GM23248 (cell line): Measurements from ENCODE around the gene SLC44A5. TPM values are rescaled to one million over a fixed set of nuclear protein-coding genes. Genes with fewer than 3 reads are reported as not detected.

ENCODE experiments used
- DNase-seq: peaks from one replicate; pipeline ENCODE4 v3.0.0-alpha.2; 2015
- H2AFZ ChIP-seq: fragments of 200-600 bp; sonication (generic); 2 replicates; pipeline ENCODE4 v1.6.1; 2016; ENCODE audit warnings: antibody characterized with exemption
- H3F3A ChIP-seq: fragments of 200-600 bp; sonication (generic); 2 replicates; pipeline ENCODE4 v1.6.1; 2016; ENCODE audit warnings: mild to moderate bottlenecking, antibody characterized with exemption, mixed run types; ENCODE audit not compliant: insufficient read depth
- H3K27ac ChIP-seq: fragments of 200-600 bp; sonication (generic); 2 replicates; pipeline ENCODE4 v1.5.1; 2016; ENCODE audit warnings: mild to moderate bottlenecking
- H3K27me3 ChIP-seq: fragments of 200-600 bp; sonication (generic); replicated peaks from 2 replicates; pipeline ENCODE4 v1.6.1; 2016; ENCODE audit warnings: mild to moderate bottlenecking; ENCODE audit not compliant: insufficient read depth
- H3K36me3 ChIP-seq: fragments of 200-600 bp; sonication (generic); 2 replicates; pipeline ENCODE4 v1.6.1; 2016; ENCODE audit warnings: low read depth, mild to moderate bottlenecking
- H3K4me1 ChIP-seq: fragments of 200-600 bp; sonication (generic); 2 replicates; pipeline ENCODE4 v1.6.1; 2016; ENCODE audit warnings: mild to moderate bottlenecking; ENCODE audit not compliant: insufficient read depth
- H3K4me2 ChIP-seq: fragments of 200-600 bp; sonication (generic); one replicate; pipeline ENCODE4 v1.6.1; 2016; ENCODE audit warnings: mild to moderate bottlenecking; ENCODE audit not compliant: unreplicated experiment
- H3K4me3 ChIP-seq: fragments of 200-600 bp; sonication (generic); 2 replicates; pipeline ENCODE4 v1.5.1; 2016; ENCODE audit warnings: mild to moderate bottlenecking
- H3K79me2 ChIP-seq: fragments of 200-600 bp; sonication (generic); 2 replicates; pipeline ENCODE4 v1.6.1; 2016; ENCODE audit warnings: mild to moderate bottlenecking; ENCODE audit not compliant: insufficient read depth
- H3K9ac ChIP-seq: fragments of 200-600 bp; sonication (generic); 2 replicates; pipeline ENCODE4 v1.6.1; 2016; ENCODE audit warnings: mild to moderate bottlenecking
- H3K9me2 ChIP-seq: fragments of 200-600 bp; sonication (generic); 2 replicates; pipeline ENCODE4 v1.6.1; 2016; ENCODE audit warnings: mixed run types, mild to moderate bottlenecking, moderate library complexity; ENCODE audit not compliant: insufficient read depth
- H3K9me3 ChIP-seq: fragments of 200-600 bp; sonication (generic); one replicate; pipeline ENCODE4 v1.6.1; 2017; ENCODE audit warnings: low read depth
- H4K20me1 ChIP-seq: fragments of 200-600 bp; sonication (generic); 2 replicates; pipeline ENCODE4 v1.6.0; 2016; ENCODE audit not compliant: insufficient read depth
- EZH2 ChIP-seq: fragments of 200-600 bp; sonication (generic); IDR thresholded peaks from 2 replicates; pipeline ENCODE4 v1.6.1; 2018; ENCODE audit warnings: antibody characterized with exemption, mild to moderate bottlenecking; ENCODE audit not compliant: insufficient read depth, poor library complexity, severe bottlenecking
- EZH2phosphoT487 ChIP-seq: fragments of 200-600 bp; sonication (generic); IDR thresholded peaks from 2 replicates; pipeline ENCODE4 v1.6.1; 2018; ENCODE audit warnings: antibody characterized with exemption, moderate library complexity, mild to moderate bottlenecking, low read depth; ENCODE audit not compliant: insufficient read depth
- WGBS, 2 experiments: methylation state at CpG; one replicate each; pipeline ENCODE4 v1.1.6; 2015 to 2017; ENCODE audit warnings: low lambda C conversion rate in 2 of 2, low coverage in 1 of 2; ENCODE audit errors: missing lambda C conversion rate in 2 of 2; 5-methylcytosine and 5-hydroxymethylcytosine counted together
- in situ Hi-C: fragments of 300-500 bp; cut with MboI; formaldehyde crosslinking; loops from 2 replicates; pipeline ENCODE4 v1.15.0; 2020
- polyA plus RNA-seq: library from polyadenylated mRNA; unstranded; fragments of >200 nt; fragmentation: Nextera tagmentation; extraction: Ambion mirVana; gene quantifications from 2 replicates; pipeline ENCODE4 v1.2.1, GENCODE V29; 2016
- total RNA-seq: library from RNA; depleted of rRNA; stranded (reverse); fragments of >200 nt; shearing (Covaris generic); gene quantifications from 2 replicates; pipeline ENCODE4 v1.2.3, GENCODE V29; 2014

The SLC44A5 gene
- total and polyA plus RNA-seq, 2 experiments from 2014 or later, result not detected

- H3K4me3 ChIP-seq, result no peak overlapping the region
- no peaks in the 10 kb centered on the region for H3K9me3 ChIP-seq
- H3K36me3 ChIP-seq, result no peaks in the 10 kb centered on the region
- H3K27ac ChIP-seq, result no peak overlapping the region
- no peak overlapping the region for H3K4me2 ChIP-seq
- H3F3A ChIP-seq, result no peaks in the 10 kb centered on the region
- TF ChIP-seq EZH2phosphoT487 (no peak), EZH2 (no peak)
- 13 to 20% methylated on average over 2 of the region's 2 CpGs for WGBS, 2 experiments
- peak; percentile 8 for DNase-seq
- no peak overlapping the region for H2AFZ ChIP-seq
- H4K20me1 ChIP-seq, result no peaks in the 10 kb centered on the region
- in situ Hi-C loops, result no loop called here
- no peaks in the 10 kb centered on the region for H3K9me2 ChIP-seq
- no peaks in the 10 kb centered on the region for H3K79me2 ChIP-seq
- no peaks in the 10 kb centered on the region for H3K27me3 ChIP-seq
- no peak overlapping the region for H3K9ac ChIP-seq
- no peaks in the 10 kb centered on the region for H3K4me1 ChIP-seq
Measured at GRCh38 chr1:75174031-75174760, 436.7 kb downstream of the SLC44A5 start.

- Histone ChIP-seq H3K4me3 (no peak overlapping the region), H3K27me3 (no peaks in the 10 kb centered on the region), H2AFZ (no peak overlapping the region), H3K79me2 (no peaks in the 10 kb centered on the region), H3K9me2 (no peaks in the 10 kb centered on the region), H3K4me1 (no peaks in the 10 kb centered on the region), H3F3A (no peaks in the 10 kb centered on the region), H3K9ac (no peak overlapping the region), H3K4me2 (no peak overlapping the region), H3K9me3 (no peaks in the 10 kb centered on the region), H3K36me3 (no peaks in the 10 kb centered on the region), H4K20me1 (no peaks in the 10 kb centered on the region), H3K27ac (no peak overlapping the region)
- in situ Hi-C loops, result no loop called here
- peak; percentile 7 for DNase-seq
- TF ChIP-seq EZH2phosphoT487, result no peak
- TF ChIP-seq EZH2, result no peak
- WGBS, 2 experiments, result 0 to 4% methylated on average over 1 of the region's 1 CpG
Measured at GRCh38 chr1:75172556-75172955, 438.4 kb downstream of the SLC44A5 start.

GRCh38 chr1:75171876-75172275, 439.0 kb downstream of the SLC44A5 start:
- Histone ChIP-seq H3K27ac (no peak overlapping the region), H3K36me3 (no peaks in the 10 kb centered on the region), H3K4me3 (no peak overlapping the region), H3K27me3 (no peaks in the 10 kb centered on the region), H3K79me2 (no peaks in the 10 kb centered on the region), H2AFZ (no peak overlapping the region), H3K9me2 (no peaks in the 10 kb centered on the region), H3K4me2 (no peak overlapping the region), H3K4me1 (no peaks in the 10 kb centered on the region), H3K9me3 (no peaks in the 10 kb centered on the region), H3F3A (no peaks in the 10 kb centered on the region), H3K9ac (no peak overlapping the region), H4K20me1 (no peaks in the 10 kb centered on the region)
- 0 to 17% methylated on average over 1 of the region's 1 CpG for WGBS, 2 experiments
- DNase-seq, result no peak
- TF ChIP-seq EZH2, result no peak
- TF ChIP-seq EZH2phosphoT487, result no peak
- in situ Hi-C loops, result no loop called here

- H3K27me3 ChIP-seq, result no peaks in the 10 kb centered on the region
- in situ Hi-C loops, result no loop called here
- no peaks in the 10 kb centered on the region for H3K36me3 ChIP-seq
- H3K4me1 ChIP-seq, result no peaks in the 10 kb centered on the region
- 2 to 5% methylated on average over 2 of the region's 2 CpGs for WGBS, 2 experiments
- no peaks in the 10 kb centered on the region for H3K79me2 ChIP-seq
- no peak overlapping the region for H3K4me3 ChIP-seq
- DNase-seq, result no peak
- no peak overlapping the region for H3K4me2 ChIP-seq
- TF ChIP-seq EZH2 (no peak), EZH2phosphoT487 (no peak)
- H3K9ac ChIP-seq, result no peak overlapping the region
- H3K27ac ChIP-seq, result no peak overlapping the region
- no peak overlapping the region for H2AFZ ChIP-seq
- H3F3A ChIP-seq, result no peaks in the 10 kb centered on the region
- no peaks in the 10 kb centered on the region for H3K9me3 ChIP-seq
- H4K20me1 ChIP-seq, result no peaks in the 10 kb centered on the region
- no peaks in the 10 kb centered on the region for H3K9me2 ChIP-seq
Measured at GRCh38 chr1:75170981-75171380, 439.9 kb downstream of the SLC44A5 start.
